ENCODE results near the gene TOGARAM2. TPM values are rescaled to one million over a fixed set of nuclear protein-coding genes. Genes with fewer than 3 reads are reported as not detected.

The TOGARAM2 gene
- polyA plus RNA-seq, 1 donor (not counting 4 experiments of a cell fraction or from before 2014, with no cell fraction given): 0.10 TPM

- no peak within 1 kb of the TSS for H3K27ac ChIP-seq (ENCODE audit: control insufficient read depth, insufficient read depth, low read length)
- TF ChIP-seq EZH2 (IDR thresholded peaks at IDR 0.05; ENCODE audit: low read length) (no peak), CTCF (optimal IDR thresholded peaks at IDR 0.05 in 1 of 3, IDR thresholded peaks at IDR 0.05 in 1 of 3, conservative IDR thresholded peaks at IDR 0.05 in 1 of 3; ENCODE audit: extremely low read depth in 1 of 3, insufficient read depth in 2 of 3, low read length in 3 of 3) (no peak)
- no peak for FAIRE-seq
Measured at GRCh38 chr2:29074411-29074810, 93.3 kb downstream of the TOGARAM2 start, which contains the start of gene PCARE. TSS of gene PCARE (minus strand) at chr2:29074523. CDS start at chr2:29074261, 262 bp downstream.

GRCh38 chr2:29075894-29076705 lies 95.0 kb downstream of the TOGARAM2 start:
- Histone ChIP-seq H3K9me1 (ENCODE audit: control insufficient read depth, extremely low read depth, insufficient read depth, low read length) (no peaks in the 10 kb centered on the region), H3K4me3 (ENCODE audit: control insufficient read depth in 2 of 3, extremely low read depth in 1 of 3, insufficient read depth in 2 of 3, low read depth in 1 of 3, low read length in 3 of 3) (no peak overlapping the region), H4K20me1 (ENCODE audit: control insufficient read depth, extremely low read depth, insufficient read depth, low read length) (no peaks in the 10 kb centered on the region), H3K4me1 (ENCODE audit: control insufficient read depth, extremely low read depth, insufficient read depth, low read length) (no peaks in the 10 kb centered on the region), H3K79me2 (ENCODE audit: control insufficient read depth, insufficient read depth, low read length) (no peaks in the 10 kb centered on the region), H3K9me3 (ENCODE audit: control insufficient read depth, low read depth, low read length) (peaks cover 7% of the 10 kb centered on the region), H3K27me3 (ENCODE audit: control insufficient read depth, extremely low read depth, insufficient read depth, low read length) (peaks cover 3% of the 10 kb centered on the region), H3K4me2 (ENCODE audit: control insufficient read depth, extremely low read depth, insufficient read depth, low read depth, low read length) (no peak overlapping the region), H3K9ac (ENCODE audit: control insufficient read depth, extremely low read depth, insufficient read depth, low read length) (no peak overlapping the region), H2AFZ (ENCODE audit: control insufficient read depth, low read length) (no peak overlapping the region), H3K36me3 (ENCODE audit: control insufficient read depth in 2 of 2, extremely low read depth in 1 of 2, insufficient read depth in 2 of 2, low read length in 2 of 2) (no peaks in the 10 kb centered on the region), H3K27ac (ENCODE audit: control insufficient read depth, insufficient read depth, low read length) (no peak overlapping the region)
- TF ChIP-seq CTCF (optimal IDR thresholded peaks at IDR 0.05 in 1 of 3, IDR thresholded peaks at IDR 0.05 in 1 of 3, conservative IDR thresholded peaks at IDR 0.05 in 1 of 3; ENCODE audit: extremely low read depth in 1 of 3, insufficient read depth in 2 of 3, low read length in 3 of 3) (no peak), EZH2 (IDR thresholded peaks at IDR 0.05; ENCODE audit: low read length) (no peak)
- FAIRE-seq (no peak), DNase-seq (ENCODE audit: low read depth, low spot score) (no peak)
- dilution Hi-C loops (cut with MboI; ENCODE audit: extremely low pct_ligation_motif_present, low sequenced_read_pairs): no loop called here

More at GRCh38 chr2:29074411-29074810, 93.3 kb downstream of the TOGARAM2 start, which contains the start of gene PCARE:
- DNase-seq (ENCODE audit: low read depth, low spot score): no peak
- no peak within 1 kb of the TSS for H3K4me3 ChIP-seq (ENCODE audit: control insufficient read depth in 2 of 3, extremely low read depth in 1 of 3, insufficient read depth in 2 of 3, low read depth in 1 of 3, low read length in 3 of 3)
- no peaks in the 10 kb centered on the region for H3K9me3 ChIP-seq (ENCODE audit: control insufficient read depth, low read depth, low read length)
- no peaks in the 10 kb centered on the region for H3K4me1 ChIP-seq (ENCODE audit: control insufficient read depth, extremely low read depth, insufficient read depth, low read length)
- dilution Hi-C loops (cut with MboI; ENCODE audit: extremely low pct_ligation_motif_present, low sequenced_read_pairs): loop anchor here (25.0 kb wide), 1 partner anchor 113 kb away; no protein-coding TSS in a partner anchor
- no peak within 1 kb of the TSS for H3K9ac ChIP-seq (ENCODE audit: control insufficient read depth, extremely low read depth, insufficient read depth, low read length)
- H3K27me3 ChIP-seq (ENCODE audit: control insufficient read depth, extremely low read depth, insufficient read depth, low read length): peaks cover 3% of the 10 kb centered on the region
- no peaks in the 10 kb centered on the region for H3K79me2 ChIP-seq (ENCODE audit: control insufficient read depth, insufficient read depth, low read length)
- no peaks in the 10 kb centered on the region for H3K9me1 ChIP-seq (ENCODE audit: control insufficient read depth, extremely low read depth, insufficient read depth, low read length)
- H2AFZ ChIP-seq (ENCODE audit: control insufficient read depth, low read length): no peak within 1 kb of the TSS
- H3K36me3 ChIP-seq (ENCODE audit: control insufficient read depth in 2 of 2, extremely low read depth in 1 of 2, insufficient read depth in 2 of 2, low read length in 2 of 2): no peaks in the 10 kb centered on the region
- H4K20me1 ChIP-seq (ENCODE audit: control insufficient read depth, extremely low read depth, insufficient read depth, low read length): no peaks in the 10 kb centered on the region
- no peak within 1 kb of the TSS for H3K4me2 ChIP-seq (ENCODE audit: control insufficient read depth, extremely low read depth, insufficient read depth, low read depth, low read length)

Measured in keratinocyte (primary cell).